ENCODE results near the gene CAMK1.

Gene CAMK1

DNA sequence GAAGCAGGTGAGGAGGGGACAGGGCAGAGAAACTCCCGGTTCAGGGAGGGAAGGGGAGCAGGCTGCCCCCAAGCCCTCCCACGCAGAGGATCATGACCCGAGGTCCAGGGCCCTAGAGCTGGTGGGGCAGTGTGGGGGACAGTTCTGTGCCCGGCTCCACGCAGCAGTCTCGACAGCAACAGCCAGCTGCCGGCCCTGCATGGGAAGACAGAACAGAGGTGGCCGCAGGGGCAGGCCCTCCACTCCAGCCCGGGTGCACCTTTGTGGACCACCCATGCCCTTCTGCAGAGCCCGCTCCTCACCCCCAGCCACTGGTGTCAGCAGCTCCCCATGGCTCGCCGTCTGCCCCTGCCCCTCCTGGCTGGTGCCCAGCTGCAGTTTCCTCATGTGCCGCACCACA, 12.3 kb downstream of the CAMK1 start:
- H3K79me2 ChIP-seq = no peaks in the 10 kb centered on the region

DNA sequence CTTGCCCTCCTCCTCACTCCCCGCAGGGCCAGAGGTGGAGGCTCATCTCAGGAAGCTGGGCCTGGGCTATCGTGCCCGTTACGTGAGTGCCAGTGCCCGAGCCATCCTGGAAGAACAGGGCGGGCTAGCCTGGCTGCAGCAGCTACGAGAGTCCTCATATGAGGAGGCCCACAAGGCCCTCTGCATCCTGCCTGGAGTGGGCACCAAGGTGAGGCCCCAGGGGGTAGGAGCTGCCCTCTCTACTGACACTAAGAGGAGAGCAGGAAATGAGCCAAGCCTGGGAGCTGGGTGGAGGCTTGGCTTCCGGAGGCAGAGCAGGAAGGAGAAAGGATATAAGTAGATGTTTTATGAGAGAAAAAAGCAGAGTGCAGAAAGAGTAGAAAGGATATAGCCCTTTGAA, 15.1 kb downstream of the CAMK1 start:
- H3K4me1 ChIP-seq = peaks cover 5% of the 10 kb centered on the region
- H3K27ac ChIP-seq = no peak overlapping the region
- H3K9me3 ChIP-seq (ENCODE audit: control insufficient read depth, low read length) = no peaks in the 10 kb centered on the region
- no peak overlapping the region for H3K9ac ChIP-seq
- H3K27me3 ChIP-seq (ENCODE audit: control insufficient read depth, insufficient read depth, low read length) = no peaks in the 10 kb centered on the region
- H3K79me2 ChIP-seq = no peaks in the 10 kb centered on the region
- H2AFZ ChIP-seq = no peak overlapping the region
- TF ChIP-seq, protein P1, sequence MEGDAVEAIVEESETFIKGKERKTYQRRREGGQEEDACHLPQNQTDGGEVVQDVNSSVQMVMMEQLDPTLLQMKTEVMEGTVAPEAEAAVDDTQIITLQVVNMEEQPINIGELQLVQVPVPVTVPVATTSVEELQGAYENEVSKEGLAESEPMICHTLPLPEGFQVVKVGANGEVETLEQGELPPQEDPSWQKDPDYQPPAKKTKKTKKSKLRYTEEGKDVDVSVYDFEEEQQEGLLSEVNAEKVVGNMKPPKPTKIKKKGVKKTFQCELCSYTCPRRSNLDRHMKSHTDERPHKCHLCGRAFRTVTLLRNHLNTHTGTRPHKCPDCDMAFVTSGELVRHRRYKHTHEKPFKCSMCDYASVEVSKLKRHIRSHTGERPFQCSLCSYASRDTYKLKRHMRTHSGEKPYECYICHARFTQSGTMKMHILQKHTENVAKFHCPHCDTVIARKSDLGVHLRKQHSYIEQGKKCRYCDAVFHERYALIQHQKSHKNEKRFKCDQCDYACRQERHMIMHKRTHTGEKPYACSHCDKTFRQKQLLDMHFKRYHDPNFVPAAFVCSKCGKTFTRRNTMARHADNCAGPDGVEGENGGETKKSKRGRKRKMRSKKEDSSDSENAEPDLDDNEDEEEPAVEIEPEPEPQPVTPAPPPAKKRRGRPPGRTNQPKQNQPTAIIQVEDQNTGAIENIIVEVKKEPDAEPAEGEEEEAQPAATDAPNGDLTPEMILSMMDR (IDR thresholded peaks at IDR 0.05) = no peak
- H3K36me3 ChIP-seq (ENCODE audit: control insufficient read depth, insufficient read depth, low read length) = no peaks in the 10 kb centered on the region
- no peak overlapping the region for H3K4me3 ChIP-seq (ENCODE audit: low read depth, low read length)
- H3K4me2 ChIP-seq (ENCODE audit: low read length) = no peak overlapping the region

More for the DNA sequence above, 12.3 kb downstream of the CAMK1 start:
- no peak overlapping the region for H3K4me3 ChIP-seq (ENCODE audit: low read depth, low read length)
- H3K4me2 ChIP-seq (ENCODE audit: low read length) = no peak overlapping the region
- no peaks in the 10 kb centered on the region for H3K4me1 ChIP-seq
- H2AFZ ChIP-seq = no peak overlapping the region
- no peaks in the 10 kb centered on the region for H3K27me3 ChIP-seq (ENCODE audit: control insufficient read depth, insufficient read depth, low read length)
- H3K27ac ChIP-seq = no peak overlapping the region
- TF ChIP-seq, protein P1 (IDR thresholded peaks at IDR 0.05) = no peak
- no peak overlapping the region for H3K9ac ChIP-seq
- no peaks in the 10 kb centered on the region for H3K9me3 ChIP-seq (ENCODE audit: control insufficient read depth, low read length)
- no peaks in the 10 kb centered on the region for H3K36me3 ChIP-seq (ENCODE audit: control insufficient read depth, insufficient read depth, low read length)

DNA sequence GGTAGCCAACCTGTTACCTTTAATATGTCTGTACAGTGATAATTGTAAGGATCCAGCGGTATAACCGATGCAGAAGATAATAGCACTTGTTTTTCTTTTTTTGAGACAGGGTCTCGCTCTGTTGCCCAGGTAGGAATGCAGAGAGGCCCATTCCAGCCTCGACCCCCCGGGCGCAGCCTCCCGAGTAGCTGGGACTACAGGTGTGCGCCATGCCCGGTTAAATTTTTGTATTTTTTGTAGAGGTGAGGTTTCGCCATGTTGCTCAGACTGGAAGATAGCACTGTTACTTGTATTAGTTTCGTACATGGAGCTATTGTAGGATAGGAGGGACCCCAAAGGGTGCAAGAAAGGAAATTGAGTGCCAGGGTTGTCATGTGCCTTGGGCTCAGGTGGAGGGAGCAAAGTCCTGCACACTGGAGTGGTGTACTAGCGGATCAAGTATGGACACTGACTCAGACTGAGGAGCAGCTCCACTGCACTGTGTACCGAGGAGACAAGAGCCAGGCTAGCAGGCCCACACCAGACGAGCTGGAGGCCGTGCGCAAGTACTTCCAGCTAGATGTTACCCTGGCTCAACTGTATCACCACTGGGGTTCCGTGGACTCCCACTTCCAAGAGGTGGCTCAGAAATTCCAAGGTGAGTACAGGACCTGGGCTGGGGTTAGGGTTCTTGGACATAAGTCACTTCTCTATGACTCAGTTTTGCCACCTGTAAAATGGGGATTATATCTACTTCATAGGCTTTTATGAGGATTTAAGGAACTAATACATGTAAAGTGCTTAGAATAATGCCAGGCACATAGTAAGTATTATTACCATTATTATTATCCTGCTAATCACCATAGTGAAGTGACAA, 19.0 kb downstream of the CAMK1 start:
- H3K27me3 ChIP-seq (ENCODE audit: control insufficient read depth, insufficient read depth, low read length) = no peaks in the 10 kb centered on the region
- peaks cover 10% of the 10 kb centered on the region for H3K4me1 ChIP-seq
- H3K4me2 ChIP-seq (ENCODE audit: low read length) = peak overlapping the region; percentile 100
- H3K36me3 ChIP-seq (ENCODE audit: control insufficient read depth, insufficient read depth, low read length) = no peaks in the 10 kb centered on the region
- H3K79me2 ChIP-seq = no peaks in the 10 kb centered on the region
- peak overlapping the region; percentile 96 for H3K27ac ChIP-seq
- H3K4me3 ChIP-seq (ENCODE audit: low read depth, low read length) = peak overlapping the region; percentile 85
- peak overlapping the region; percentile 100 for H2AFZ ChIP-seq
- H3K9ac ChIP-seq = peak overlapping the region; percentile 29
- TF ChIP-seq, protein P1 (IDR thresholded peaks at IDR 0.05) = no peak
- H3K9me3 ChIP-seq (ENCODE audit: control insufficient read depth, low read length) = no peaks in the 10 kb centered on the region

DNA sequence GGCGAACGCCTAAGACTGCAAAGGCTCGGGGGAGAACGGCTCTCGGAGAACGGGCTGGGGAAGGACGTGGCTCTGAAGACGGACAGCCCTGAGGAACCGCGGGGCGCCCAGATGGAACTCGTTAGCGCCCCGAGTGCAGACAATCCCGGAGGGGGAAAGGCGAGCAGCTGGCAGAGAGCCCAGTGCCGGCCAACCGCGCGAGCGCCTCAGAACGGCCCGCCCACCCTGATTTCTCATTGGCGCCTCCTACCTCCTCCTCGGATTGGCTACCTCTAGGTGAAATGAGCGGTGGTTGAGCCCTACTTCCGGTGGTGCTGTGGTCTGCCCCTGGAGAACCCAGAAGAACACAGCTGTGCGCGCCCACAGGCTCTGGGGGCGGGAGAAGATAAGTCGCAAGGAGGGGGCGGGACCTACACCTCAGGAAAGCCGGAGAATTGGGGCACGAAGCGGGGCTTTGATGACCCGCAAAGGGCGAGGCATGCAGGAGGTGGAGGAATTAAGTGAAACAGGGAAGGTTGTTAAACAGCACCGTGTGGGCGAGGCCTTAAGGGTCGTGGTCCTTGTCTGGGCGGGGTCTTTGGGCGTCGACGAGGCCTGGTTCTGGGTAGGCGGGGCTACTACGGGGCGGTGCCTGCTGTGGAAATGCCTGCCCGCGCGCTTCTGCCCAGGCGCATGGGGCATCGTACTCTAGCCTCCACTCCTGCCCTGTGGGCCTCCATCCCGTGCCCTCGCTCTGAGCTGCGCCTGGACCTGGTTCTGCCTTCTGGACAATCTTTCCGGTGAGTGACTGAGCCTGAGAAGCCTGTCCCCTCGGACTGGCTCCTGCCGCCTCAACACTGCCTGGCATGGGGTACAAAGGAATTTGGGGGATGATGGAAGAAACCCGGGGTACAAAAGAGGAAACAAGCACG, 19.8 kb downstream of the CAMK1 start, which contains the start of gene OGG1:
Gene OGG1 (plus strand): TSS at position 308 of the 911 bp plus-strand sequence. CDS start 335 bp downstream, at position 643.
- no peaks in the 10 kb centered on the region for H3K27me3 ChIP-seq (ENCODE audit: control insufficient read depth, insufficient read depth, low read length)
- H3K36me3 ChIP-seq (ENCODE audit: control insufficient read depth, insufficient read depth, low read length) = no peaks in the 10 kb centered on the region
- H3K4me1 ChIP-seq = peaks cover 10% of the 10 kb centered on the region
- no peaks in the 10 kb centered on the region for H3K9me3 ChIP-seq (ENCODE audit: control insufficient read depth, low read length)
- peak within 1 kb of the TSS; percentile 100 for H2AFZ ChIP-seq
- peak within 1 kb of the TSS; percentile 96 for H3K27ac ChIP-seq
- peak within 1 kb of the TSS; percentile 74 for H3K9ac ChIP-seq
- TF ChIP-seq, protein P1 (IDR thresholded peaks at IDR 0.05) = peak; percentile 44
- no peaks in the 10 kb centered on the region for H3K79me2 ChIP-seq
- H3K4me3 ChIP-seq (ENCODE audit: low read depth, low read length) = peak within 1 kb of the TSS; percentile 85
- peak within 1 kb of the TSS; percentile 100 for H3K4me2 ChIP-seq (ENCODE audit: low read length)

All from parathyroid adenoma (tissue), 2 donors.